Astrocyte of the cerebellum (primary cell): Measurements from ENCODE around the gene THBS1.

Source experiments
- DNase-seq: peaks from one replicate; pipeline ENCODE4 v3.0.0-alpha.2; 2011; ENCODE audit warnings: low read depth
- H3K4me3 ChIP-seq: 2 replicates; pipeline ENCODE4 v1.5.1; 2011; ENCODE audit warnings: mild to moderate bottlenecking, low read depth, low read length, moderate library complexity
- in situ Hi-C: cut with HindIII; loops from 2 replicates; pipeline ENCODE4 v1.10.0; 2017; ENCODE audit warnings: low sequenced_read_pairs
- TF ChIP-seq, protein P1 (sequence below): IDR thresholded peaks from 2 replicates; pipeline ENCODE4 v1.5.1; 2012; ENCODE audit warnings: low read length, low read depth, moderate library complexity, mild to moderate bottlenecking; ENCODE audit errors: missing control alignments

The THBS1 gene

DNA sequence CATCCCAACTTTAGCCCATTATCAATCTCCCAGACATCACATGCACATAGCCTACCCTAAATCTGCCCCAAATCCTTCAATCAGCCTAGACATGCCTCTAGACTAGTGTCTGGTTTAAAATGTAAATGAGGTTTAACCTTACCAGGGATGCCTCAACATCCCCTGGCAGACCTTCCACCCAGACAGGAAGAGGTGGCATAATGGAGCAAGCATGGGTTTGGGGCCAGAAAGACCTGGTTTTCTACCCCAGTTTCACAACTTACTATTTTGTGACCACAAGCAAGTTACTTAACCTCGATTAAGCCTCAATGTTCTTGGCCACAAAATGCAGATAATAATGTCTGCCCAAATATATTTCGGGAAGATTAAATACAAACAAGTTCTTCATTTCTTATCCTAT, 28.3 kb upstream of the THBS1 start:
- DNase-seq = no peak
- in situ Hi-C loops = no loop called here
- H3K4me3 ChIP-seq = no peak overlapping the region
- TF ChIP-seq, protein P1, sequence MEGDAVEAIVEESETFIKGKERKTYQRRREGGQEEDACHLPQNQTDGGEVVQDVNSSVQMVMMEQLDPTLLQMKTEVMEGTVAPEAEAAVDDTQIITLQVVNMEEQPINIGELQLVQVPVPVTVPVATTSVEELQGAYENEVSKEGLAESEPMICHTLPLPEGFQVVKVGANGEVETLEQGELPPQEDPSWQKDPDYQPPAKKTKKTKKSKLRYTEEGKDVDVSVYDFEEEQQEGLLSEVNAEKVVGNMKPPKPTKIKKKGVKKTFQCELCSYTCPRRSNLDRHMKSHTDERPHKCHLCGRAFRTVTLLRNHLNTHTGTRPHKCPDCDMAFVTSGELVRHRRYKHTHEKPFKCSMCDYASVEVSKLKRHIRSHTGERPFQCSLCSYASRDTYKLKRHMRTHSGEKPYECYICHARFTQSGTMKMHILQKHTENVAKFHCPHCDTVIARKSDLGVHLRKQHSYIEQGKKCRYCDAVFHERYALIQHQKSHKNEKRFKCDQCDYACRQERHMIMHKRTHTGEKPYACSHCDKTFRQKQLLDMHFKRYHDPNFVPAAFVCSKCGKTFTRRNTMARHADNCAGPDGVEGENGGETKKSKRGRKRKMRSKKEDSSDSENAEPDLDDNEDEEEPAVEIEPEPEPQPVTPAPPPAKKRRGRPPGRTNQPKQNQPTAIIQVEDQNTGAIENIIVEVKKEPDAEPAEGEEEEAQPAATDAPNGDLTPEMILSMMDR = no peak

DNA sequence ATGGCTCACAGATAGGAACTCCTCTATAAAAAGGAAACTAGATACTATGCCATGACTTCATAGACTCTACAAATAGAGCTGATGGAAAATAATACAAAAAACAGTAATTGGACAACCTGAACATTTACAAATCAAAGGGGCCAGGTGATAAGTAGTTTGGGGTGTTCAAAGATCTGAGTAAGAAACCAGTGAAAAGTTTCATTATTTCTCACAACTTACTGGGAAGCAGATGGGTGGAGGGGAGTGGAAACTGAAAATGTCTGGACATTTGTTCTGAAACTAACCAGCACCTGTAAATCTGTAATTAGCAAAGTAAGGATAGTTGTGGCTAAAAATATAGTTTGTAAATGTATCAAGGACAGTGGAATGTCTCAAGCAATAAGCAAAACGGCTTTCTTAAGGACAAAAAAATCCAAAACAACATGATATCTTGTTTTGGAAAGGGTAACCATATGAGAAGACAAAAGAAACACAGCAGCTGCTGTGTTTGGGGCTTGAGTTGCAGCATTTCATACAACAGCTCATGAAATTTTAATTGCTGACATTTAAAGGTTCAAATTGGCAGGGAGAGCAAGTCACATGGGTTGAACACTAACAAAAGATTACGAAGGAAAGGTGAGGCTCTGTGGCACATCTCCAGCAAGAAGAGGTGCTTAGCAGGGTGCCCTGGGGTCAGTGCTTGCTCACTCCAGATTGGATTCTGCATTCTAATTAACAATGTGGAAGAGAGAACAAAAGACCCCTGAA, 26.8 kb upstream of the THBS1 start:
- H3K4me3 ChIP-seq = no peak overlapping the region
- in situ Hi-C loops = no loop called here
- DNase-seq = no peak
- TF ChIP-seq, protein P1 = no peak

DNA sequence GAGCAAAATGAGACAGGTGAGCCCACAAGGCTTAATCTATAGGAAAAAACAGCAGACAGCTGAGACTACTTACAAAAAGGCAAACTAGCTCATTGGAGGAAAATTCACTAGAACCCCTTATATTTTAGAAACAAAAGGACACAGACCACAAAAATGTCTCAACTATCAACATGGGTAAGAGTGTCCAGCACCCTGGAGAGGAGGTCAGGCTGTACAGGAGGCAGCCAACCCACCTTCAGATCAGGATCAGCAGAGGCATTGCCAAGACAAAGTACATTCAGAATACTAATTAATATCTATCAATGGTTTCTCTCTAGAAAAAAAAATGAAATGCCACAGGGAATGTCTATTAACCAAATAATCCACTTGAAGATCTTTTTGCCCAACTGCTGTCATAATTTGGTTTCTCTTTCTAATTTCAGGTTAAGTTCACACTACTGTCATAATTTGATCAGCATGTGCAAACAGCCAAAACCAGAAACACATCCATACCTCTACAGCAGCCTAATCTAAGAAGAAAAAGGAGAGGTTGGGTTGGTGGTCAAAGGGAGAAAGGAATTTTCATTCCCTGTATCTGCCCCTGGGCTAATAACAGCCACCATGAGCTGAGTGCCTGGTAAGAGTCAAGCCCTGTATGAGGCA, 26.0 kb upstream of the THBS1 start:
- in situ Hi-C loops = loop anchor here (5.0 kb wide), 1 partner anchor 358 kb away; no protein-coding TSS in a partner anchor
- H3K4me3 ChIP-seq = no peak overlapping the region
- TF ChIP-seq, protein P1 = no peak
- peak; percentile 61 for DNase-seq

DNA sequence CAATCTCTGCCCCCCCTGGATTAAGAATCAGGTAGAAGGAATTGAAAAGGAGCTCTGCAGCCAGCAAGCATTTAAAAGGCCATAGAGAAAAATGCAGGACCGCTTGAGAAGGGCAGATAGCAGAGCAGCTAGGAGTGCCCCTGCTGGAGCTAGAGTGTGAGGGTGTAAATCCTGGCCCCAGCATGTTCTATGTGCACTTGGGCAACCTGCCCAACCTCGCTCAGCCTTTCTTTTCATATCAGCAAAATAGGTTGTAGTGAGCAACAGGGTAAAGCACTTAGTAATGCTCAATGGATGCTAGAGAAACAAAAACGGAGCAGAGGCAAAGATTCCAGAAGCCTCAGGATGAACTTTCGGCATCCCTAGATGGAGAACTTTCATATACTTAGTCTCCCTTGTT, 25.0 kb upstream of the THBS1 start:
- TF ChIP-seq, protein P1 = no peak
- DNase-seq = no peak
- in situ Hi-C loops = loop anchor here (5.0 kb wide), 1 partner anchor 359 kb away; no protein-coding TSS in a partner anchor
- no peak overlapping the region for H3K4me3 ChIP-seq

DNA sequence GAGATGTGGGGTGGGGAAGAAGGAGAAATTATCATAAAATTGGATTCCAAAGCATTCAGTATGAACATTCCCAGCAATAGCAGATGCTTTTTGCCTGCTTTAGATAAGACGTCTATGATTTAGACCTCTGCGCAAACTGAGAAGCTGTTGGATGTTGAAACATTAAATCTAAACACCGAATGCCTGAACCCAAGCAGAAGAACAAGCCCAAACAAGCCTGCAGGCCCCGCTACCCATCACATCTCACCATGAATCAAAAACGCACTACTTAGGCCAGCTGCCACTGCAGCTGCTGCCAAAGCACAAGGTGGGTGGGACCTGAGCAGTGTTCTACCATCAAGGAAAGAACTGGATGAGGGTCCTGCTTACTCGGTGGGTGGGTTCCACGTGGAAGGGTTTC, 24.4 kb upstream of the THBS1 start:
- TF ChIP-seq, protein P1 = no peak
- H3K4me3 ChIP-seq = no peak overlapping the region
- in situ Hi-C loops = loop anchor here (5.0 kb wide), 1 partner anchor 359 kb away; no protein-coding TSS in a partner anchor
- DNase-seq = no peak

DNA sequence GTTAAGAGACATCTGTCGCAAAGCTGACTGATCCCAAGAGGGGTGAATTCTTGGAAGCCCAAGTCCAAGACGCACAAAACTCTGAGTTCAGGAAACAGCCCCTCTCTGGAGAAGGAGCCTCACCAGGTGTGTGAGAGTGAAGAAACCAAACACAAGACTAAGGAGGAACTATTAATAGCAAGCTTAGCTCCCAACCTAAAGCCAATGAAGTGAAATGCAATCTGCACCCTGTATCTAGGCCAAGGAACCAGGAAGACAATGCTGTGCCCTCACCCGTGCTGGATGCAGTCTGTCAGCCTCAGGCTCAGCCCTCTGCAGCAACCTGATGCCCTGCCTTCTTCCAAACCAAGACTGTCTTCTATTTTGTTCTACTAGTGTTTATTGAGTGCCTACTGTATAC, 22.5 kb upstream of the THBS1 start:
- TF ChIP-seq, protein P1 = no peak
- no peak overlapping the region for H3K4me3 ChIP-seq
- DNase-seq = no peak
- in situ Hi-C loops = loop anchor here (5.0 kb wide), 1 partner anchor 361 kb away; no protein-coding TSS in a partner anchor
